BE2C (cell line): ENCODE results near the gene DDX56.
"Not testable (repeated sequence)": the region's sequence is repeated elsewhere in the genome, so short reads cannot be mapped to it uniquely, and the experiment has no call there.

Experiments
- DNase-seq: peaks from one replicate; pipeline ENCODE4 v3.0.0-alpha.2; 2020
- H3K27me3 ChIP-seq: fragments of 250-450 bp; sonication (Bioruptor Pico); 2 replicates; pipeline ENCODE4 v1.5.1; 2020; ENCODE audit warnings: mild to moderate bottlenecking
- H3K36me3 ChIP-seq: fragments of 250-450 bp; sonication (Bioruptor Pico); 2 replicates; pipeline ENCODE4 v1.5.1; 2020; ENCODE audit warnings: mild to moderate bottlenecking
- H3K4me1 ChIP-seq: fragments of 250-450 bp; sonication (Bioruptor Pico); 2 replicates; pipeline ENCODE4 v1.5.1; 2020
- H3K4me3 ChIP-seq: 2 replicates; pipeline ENCODE4 v1.5.1; 2011; ENCODE audit warnings: low read depth, low read length
- H3K9me3 ChIP-seq: fragments of 250-450 bp; sonication (Bioruptor Pico); 2 replicates; pipeline ENCODE4 v1.5.1; 2020
- CTCF ChIP-seq: IDR thresholded peaks from 2 replicates; pipeline ENCODE4 v1.5.1; 2012; ENCODE audit warnings: mild to moderate bottlenecking, low read depth, low read length

The DDX56 gene

GRCh38 chr7:44602576-44602910 is 28.8 kb upstream of the DDX56 start:
- H3K36me3 ChIP-seq, result no peaks in the 10 kb centered on the region
- H3K4me1 ChIP-seq, result no peaks in the 10 kb centered on the region
- H3K9me3 ChIP-seq, result no peaks in the 10 kb centered on the region
- peaks cover 4% of the 10 kb centered on the region; the same call in 1 of the 2 replicates for H3K27me3 ChIP-seq
- no peak for DNase-seq
- no peak overlapping the region for H3K4me3 ChIP-seq
- TF ChIP-seq CTCF, result no peak

- no peak for DNase-seq
- TF ChIP-seq CTCF, result no peak
- Histone ChIP-seq H3K4me3 (no peak overlapping the region), H3K27me3 (peaks cover 4% of the 10 kb centered on the region; the same call in 1 of the 2 replicates), H3K9me3 (no peaks in the 10 kb centered on the region), H3K4me1 (no peaks in the 10 kb centered on the region), H3K36me3 (no peaks in the 10 kb centered on the region)
These were observed 25.5 kb upstream of the DDX56 start for GRCh38 chr7:44599222-44599621.

GRCh38 chr7:44597181-44597580 is 23.5 kb upstream of the DDX56 start:
- H3K4me1 ChIP-seq, H3K9me3 ChIP-seq, H3K36me3 ChIP-seq, DNase-seq, H3K4me3 ChIP-seq, H3K27me3 ChIP-seq: not testable (repeated sequence)

GRCh38 chr7:44595934-44596635 is 22.4 kb upstream of the DDX56 start:
- H3K9me3 ChIP-seq, result no peaks in the 10 kb centered on the region

GRCh38 chr7:44590910-44591309 is 17.2 kb upstream of the DDX56 start:
- no peaks in the 10 kb centered on the region for H3K9me3 ChIP-seq
- H3K36me3 ChIP-seq, result no peaks in the 10 kb centered on the region
- H3K27me3 ChIP-seq, result no peaks in the 10 kb centered on the region
- no peak overlapping the region for H3K4me3 ChIP-seq
- no peak for DNase-seq
- TF ChIP-seq CTCF, result no peak
- H3K4me1 ChIP-seq, result no peaks in the 10 kb centered on the region; the same call in 1 of the 2 replicates

More at GRCh38 chr7:44595934-44596635, 22.4 kb upstream of the DDX56 start:
- H3K4me3 ChIP-seq, result no peak overlapping the region
- no peaks in the 10 kb centered on the region; the same call in 1 of the 2 replicates for H3K27me3 ChIP-seq
- no peaks in the 10 kb centered on the region for H3K4me1 ChIP-seq
- no peaks in the 10 kb centered on the region for H3K36me3 ChIP-seq
- DNase-seq, result no peak
- TF ChIP-seq CTCF, result no peak

GRCh38 chr7:44587843-44588711 is 14.4 kb upstream of the DDX56 start:
- TF ChIP-seq CTCF, result peak; percentile 75

More at GRCh38 chr7:44587843-44588711, 14.4 kb upstream of the DDX56 start:
- Histone ChIP-seq H3K36me3 (no peaks in the 10 kb centered on the region), H3K27me3 (no peaks in the 10 kb centered on the region), H3K4me3 (no peak overlapping the region), H3K9me3 (no peaks in the 10 kb centered on the region), H3K4me1 (no peaks in the 10 kb centered on the region; the same call in 1 of the 2 replicates)
- DNase-seq, result peak; percentile 56
